MCF 10A (cell line): ENCODE data around the gene MYH10. TPM values are rescaled to one million over a fixed set of nuclear protein-coding genes. Genes with fewer than 3 reads are reported as not detected.

Source experiments
- BruUV-seq: library from RNA; stranded (reverse); fragments of 400-500 nt; replicated peaks from 2 replicates; lab custom pipeline; 2021; lab: Mats Ljungman, UMichigan
- CTCF ChIA-PET: fragments of 300-600 bp; sonication (Branson Sonifier 250); formaldehyde crosslinking; extraction: SDS; loops from one replicate; lab custom pipeline; 2021; ENCODE audit warnings: antibody characterized with exemption, inconsistent platforms; lab: Yijun Ruan, JAX
- POLR2A ChIA-PET: fragments of 300-600, 350-650 bp; sonication (Branson Sonifier 250); formaldehyde crosslinking; extraction: SDS; loops from one replicate; lab custom pipeline; 2020; ENCODE audit warnings: antibody characterized with exemption, inconsistent platforms; lab: Yijun Ruan, JAX
- DNase-seq: peaks from one replicate; pipeline ENCODE4 v3.0.0-alpha.2; 2018; ENCODE audit not compliant: unreplicated experiment
- H3K27ac Mint-ChIP-seq: one replicate; pipeline ENCODE4 v1.8.0; 2022; ENCODE audit warnings: mild to moderate bottlenecking, low read depth, mixed read lengths; ENCODE audit not compliant: unreplicated experiment
- H3K27me3 Mint-ChIP-seq: one replicate; pipeline ENCODE4 v1.8.0; 2022; ENCODE audit warnings: mixed read lengths; ENCODE audit not compliant: insufficient read depth, unreplicated experiment
- H3K36me3 Mint-ChIP-seq: one replicate; pipeline ENCODE4 v1.8.0; 2022; ENCODE audit warnings: mild to moderate bottlenecking, moderate library complexity, mixed read lengths; ENCODE audit not compliant: insufficient read depth, unreplicated experiment
- H3K4me1 Mint-ChIP-seq: one replicate; pipeline ENCODE4 v1.8.0; 2022; ENCODE audit warnings: mixed read lengths; ENCODE audit not compliant: insufficient read depth, unreplicated experiment
- H3K4me3 Mint-ChIP-seq: one replicate; pipeline ENCODE4 v1.8.0; 2022; ENCODE audit warnings: mild to moderate bottlenecking, moderate library complexity, mixed read lengths; ENCODE audit not compliant: unreplicated experiment
- H3K9me3 Mint-ChIP-seq: one replicate; pipeline ENCODE4 v1.8.0; 2022; ENCODE audit warnings: mixed read lengths; ENCODE audit not compliant: unreplicated experiment
- intact Hi-C: fragments of 100-400 bp; cut with micrococcal nuclease; formaldehyde crosslinking; loops from 2 replicates; pipeline ENCODE4 v1.14.1; 2022
- total RNA-seq: library from RNA; stranded (reverse); gene quantifications from 2 replicates; pipeline ENCODE4 v1.2.3, GENCODE V29; 2022
- TF ChIP-seq, protein P1 (sequence below): fragments of 200-600 bp; IDR thresholded peaks from one replicate; pipeline ENCODE4 v1.8.0; 2022; ENCODE audit warnings: antibody characterized with exemption, mild to moderate bottlenecking; ENCODE audit not compliant: unreplicated experiment

MYH10 gene
- total RNA-seq, 1 experiment from 2014 or later: 43.0 TPM

DNA sequence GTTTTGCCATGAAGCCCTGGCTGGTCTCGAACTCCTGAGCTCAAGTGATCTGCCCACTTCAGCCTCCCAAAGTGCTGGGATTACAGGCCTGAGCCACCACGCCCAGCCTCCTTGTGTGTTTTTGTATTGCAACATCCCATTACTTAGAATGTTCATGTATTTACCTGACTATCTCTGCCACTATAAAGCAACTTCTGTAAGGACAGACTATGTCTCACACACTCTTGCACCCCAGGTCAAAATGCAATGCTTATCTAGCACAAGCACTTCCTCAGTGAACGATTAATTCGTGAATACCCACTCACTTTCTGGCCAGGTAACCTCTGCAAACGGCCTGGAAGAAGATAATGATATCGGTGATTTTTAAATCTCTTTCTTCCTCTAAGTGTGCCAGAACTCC is 112.2 kb downstream of the MYH10 start:
- ChIA-PET POLR2A (interaction anchor here (1.2 kb wide), 1 partner anchor 19 kb away, joined by 3 read pairs; no protein-coding TSS in a partner anchor), CTCF (no interaction called here)
- H3K27ac Mint-ChIP-seq: no peak overlapping the region
- intact Hi-C loops: no loop called here
- TF ChIP-seq, protein P1, sequence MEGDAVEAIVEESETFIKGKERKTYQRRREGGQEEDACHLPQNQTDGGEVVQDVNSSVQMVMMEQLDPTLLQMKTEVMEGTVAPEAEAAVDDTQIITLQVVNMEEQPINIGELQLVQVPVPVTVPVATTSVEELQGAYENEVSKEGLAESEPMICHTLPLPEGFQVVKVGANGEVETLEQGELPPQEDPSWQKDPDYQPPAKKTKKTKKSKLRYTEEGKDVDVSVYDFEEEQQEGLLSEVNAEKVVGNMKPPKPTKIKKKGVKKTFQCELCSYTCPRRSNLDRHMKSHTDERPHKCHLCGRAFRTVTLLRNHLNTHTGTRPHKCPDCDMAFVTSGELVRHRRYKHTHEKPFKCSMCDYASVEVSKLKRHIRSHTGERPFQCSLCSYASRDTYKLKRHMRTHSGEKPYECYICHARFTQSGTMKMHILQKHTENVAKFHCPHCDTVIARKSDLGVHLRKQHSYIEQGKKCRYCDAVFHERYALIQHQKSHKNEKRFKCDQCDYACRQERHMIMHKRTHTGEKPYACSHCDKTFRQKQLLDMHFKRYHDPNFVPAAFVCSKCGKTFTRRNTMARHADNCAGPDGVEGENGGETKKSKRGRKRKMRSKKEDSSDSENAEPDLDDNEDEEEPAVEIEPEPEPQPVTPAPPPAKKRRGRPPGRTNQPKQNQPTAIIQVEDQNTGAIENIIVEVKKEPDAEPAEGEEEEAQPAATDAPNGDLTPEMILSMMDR: no peak
- no peak for DNase-seq
- H3K27me3 Mint-ChIP-seq: no peaks in the 10 kb centered on the region
- no peaks in the 10 kb centered on the region for H3K4me1 Mint-ChIP-seq
- H3K4me3 Mint-ChIP-seq: no peak overlapping the region
- H3K9me3 Mint-ChIP-seq: no peaks in the 10 kb centered on the region
- H3K36me3 Mint-ChIP-seq: peaks cover 55% of the 10 kb centered on the region
- BruUV-seq: no TSS peak

- TF ChIP-seq, protein P1: no peak
- H3K36me3 Mint-ChIP-seq: peaks cover 68% of the 10 kb centered on the region
- H3K27ac Mint-ChIP-seq: no peak overlapping the region
- no TSS peak for BruUV-seq
- no peaks in the 10 kb centered on the region for H3K4me1 Mint-ChIP-seq
- intact Hi-C loops: no loop called here
- ChIA-PET POLR2A (no interaction called here), CTCF (no interaction called here)
- H3K9me3 Mint-ChIP-seq: no peaks in the 10 kb centered on the region
- H3K4me3 Mint-ChIP-seq: no peak overlapping the region
- no peak for DNase-seq
- no peaks in the 10 kb centered on the region for H3K27me3 Mint-ChIP-seq
These were observed 115.7 kb downstream of the MYH10 start for GRCh38 chr17:8514801-8515200.

DNA sequence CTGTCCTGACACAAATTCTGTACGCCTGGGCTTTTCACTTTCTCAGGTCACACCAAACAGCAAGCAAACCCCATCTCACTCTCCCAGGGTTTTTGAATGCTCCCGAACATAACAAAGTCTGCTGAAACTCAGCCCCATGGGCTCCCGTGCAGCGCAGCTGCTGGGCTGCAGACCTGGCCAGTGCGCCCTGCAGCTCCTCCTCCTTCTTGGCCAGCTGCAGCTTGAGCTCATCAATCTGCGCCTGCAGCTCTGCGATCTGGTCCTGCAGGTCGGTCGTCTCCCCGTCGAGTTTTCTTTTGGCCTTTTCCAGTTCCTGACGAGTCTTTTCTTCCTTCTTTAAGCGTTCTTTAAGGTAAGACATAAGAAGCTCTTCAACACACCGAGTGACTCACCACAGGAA is 124.4 kb downstream of the MYH10 start:
- Mint-ChIP-seq H3K4me3 (no peak overlapping the region), H3K9me3 (no peaks in the 10 kb centered on the region), H3K36me3 (peaks cover 54% of the 10 kb centered on the region), H3K4me1 (no peaks in the 10 kb centered on the region), H3K27me3 (no peaks in the 10 kb centered on the region), H3K27ac (no peak overlapping the region)
- DNase-seq: no peak
- CTCF ChIA-PET: interaction anchor here (0.6 to 0.7 kb wide), 3 partner anchors 18 to 1682 kb away, joined by 3 read pairs; no protein-coding TSS in a partner anchor
- intact Hi-C loops: no loop called here
- TF ChIP-seq, protein P1: no peak
- POLR2A ChIA-PET: interaction anchor here (0.6 kb wide), 1 partner anchor 47 kb away, joined by 3 read pairs; no protein-coding TSS in a partner anchor
- no TSS peak for BruUV-seq

DNA sequence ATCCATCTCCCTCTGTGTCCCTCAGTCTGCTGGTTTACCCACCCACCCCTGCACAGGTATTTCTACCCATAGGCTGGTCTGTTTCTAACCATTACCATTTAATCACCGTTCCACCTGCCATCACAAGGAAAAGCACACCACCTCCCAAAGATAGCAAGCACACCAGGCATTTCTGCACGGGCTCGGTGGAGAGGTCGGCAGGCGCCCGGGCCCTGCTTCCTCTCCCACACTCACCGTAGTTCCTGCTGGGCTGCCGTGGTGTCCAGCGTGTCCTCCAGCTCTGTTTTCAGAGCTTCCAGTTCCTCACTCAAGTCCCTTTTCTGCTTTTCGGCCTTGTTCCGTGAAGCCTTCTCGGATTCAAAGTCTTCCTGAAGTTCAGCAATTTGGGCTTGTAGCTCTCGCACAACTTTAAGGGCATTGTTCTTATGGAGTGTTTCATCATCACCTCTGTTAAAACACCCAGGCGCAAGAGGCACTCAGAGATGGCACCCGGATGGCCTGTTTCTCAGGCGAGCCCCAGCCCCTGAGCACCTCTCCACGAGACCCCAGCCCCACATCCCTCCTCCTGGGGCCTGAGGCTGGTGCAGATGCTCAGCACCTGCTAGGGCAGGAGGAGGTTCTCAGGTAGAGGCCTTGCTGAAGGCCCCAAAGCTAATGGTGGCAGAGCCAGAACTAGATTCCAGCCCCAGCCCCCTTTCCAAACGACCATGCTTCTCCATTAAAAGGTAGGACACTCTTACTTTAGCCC is 125.9 kb downstream of the MYH10 start:
- ChIA-PET CTCF (interaction anchor here (0.7 kb wide), 1 partner anchor 244 kb away, joined by 3 read pairs; no protein-coding TSS in a partner anchor), POLR2A (no interaction called here)
- Mint-ChIP-seq H3K4me3 (no peak overlapping the region), H3K27ac (no peak overlapping the region), H3K9me3 (no peaks in the 10 kb centered on the region), H3K27me3 (no peaks in the 10 kb centered on the region), H3K4me1 (no peaks in the 10 kb centered on the region), H3K36me3 (peaks cover 57% of the 10 kb centered on the region)
- TF ChIP-seq, protein P1: no peak
- no TSS peak for BruUV-seq
- no peak for DNase-seq
- intact Hi-C loops: no loop called here
